CD4-positive, alpha-beta T cell (primary cell): ENCODE results near the gene NME8. TPM values are rescaled to one million over a fixed set of nuclear protein-coding genes. Genes with fewer than 3 reads are reported as not detected.

Experiments used
- ATAC-seq: fragments of 200-7000 bp; cut with Tn5 transposase; one replicate; pipeline ENCODE4 v1.10.0; 2022; ENCODE audit warnings: mild to moderate bottlenecking; ENCODE audit not compliant: poor library complexity
- CTCF ChIA-PET: fragments of 350-600 bp; sonication (Branson Sonifier 250); formaldehyde crosslinking; loops from one replicate; lab custom pipeline; 2021; ENCODE audit warnings: antibody characterized with exemption, inconsistent platforms; lab: Charles Lee
- POLR2A ChIA-PET: fragments of 350-600 bp; sonication (Branson Sonifier 250); formaldehyde crosslinking; loops from one replicate; lab custom pipeline; 2021; ENCODE audit warnings: antibody characterized with exemption, inconsistent platforms; lab: Charles Lee
- DNase-seq, 14 experiments: peaks; one replicate each; pipeline ENCODE4 v3.0.0-alpha.2; 2013 to 2020; ENCODE audit warnings: mixed read lengths in 2 of 14
- H3K27ac ChIP-seq, 2 donors: one replicate each; pipeline versions ENCODE4 v1.5.1 to v1.7.0; 2013; ENCODE audit warnings: low read length in 2 of 2, low read depth in 1 of 2, mild to moderate bottlenecking in 1 of 2
- H3K27me3 ChIP-seq, 2 experiments: 1 replicate in 1 of 2; 2 replicates in 1 of 2; pipeline versions ENCODE4 v1.6.1 to v1.7.0; 2013; ENCODE audit warnings: low read length in 2 of 2, control low read depth in 1 of 2, mild to moderate bottlenecking in 1 of 2, moderate library complexity in 1 of 2; ENCODE audit not compliant: insufficient read depth in 2 of 2, control insufficient read depth in 1 of 2
- H3K36me3 ChIP-seq: one replicate; pipeline ENCODE4 v1.6.1; 2013; ENCODE audit warnings: low read length, control low read depth; ENCODE audit not compliant: insufficient read depth
- H3K4me1 ChIP-seq: one replicate; pipeline ENCODE4 v1.6.1; 2013; ENCODE audit warnings: low read length, control low read depth; ENCODE audit not compliant: insufficient read depth
- H3K4me3 ChIP-seq: one replicate; pipeline ENCODE4 v1.5.1; 2013; ENCODE audit warnings: mild to moderate bottlenecking, low read length, moderate library complexity
- H3K9me3 ChIP-seq, 2 experiments: 1 replicate in 1 of 2; 2 replicates in 1 of 2; pipeline versions ENCODE4 v1.6.1 to v1.7.0; 2013; ENCODE audit warnings: low read length in 2 of 2, mild to moderate bottlenecking in 2 of 2, control low read depth in 1 of 2, moderate library complexity in 1 of 2; ENCODE audit not compliant: control insufficient read depth in 1 of 2, insufficient read depth in 1 of 2
- H3K27ac Mint-ChIP-seq: one replicate; pipeline ENCODE4 v1.8.0; 2020; ENCODE audit warnings: mixed read lengths
- H3K27me3 Mint-ChIP-seq: one replicate; pipeline ENCODE4 v1.8.0; 2021; ENCODE audit warnings: mixed read lengths
- H3K36me3 Mint-ChIP-seq: one replicate; pipeline ENCODE4 v1.8.0; 2021; ENCODE audit warnings: low read depth, mixed read lengths
- H3K4me1 Mint-ChIP-seq: one replicate; pipeline ENCODE4 v1.8.0; 2021; ENCODE audit warnings: low read depth, mixed read lengths
- H3K4me3 Mint-ChIP-seq: one replicate; pipeline ENCODE4 v1.8.0; 2020; ENCODE audit warnings: mild to moderate bottlenecking, mixed read lengths
- H3K9me3 Mint-ChIP-seq: one replicate; pipeline ENCODE4 v1.8.0; 2020; ENCODE audit warnings: mixed read lengths
- intact Hi-C, 2 experiments: fragments of 100-400 bp; cut with DNase I in 1 of 2; cut with micrococcal nuclease in 1 of 2; formaldehyde crosslinking; loops; one replicate each; pipeline versions ENCODE4 v1.15.1 to v1.9.0; 2023 to 2025; cut with DNase I, micrococcal nuclease
- total RNA-seq, 174 experiments: library from RNA in 2 of 174; stranded (reverse) in 2 of 174; gene quantifications; one replicate each; pipeline ENCODE4 v1.2.3 and lab custom pipeline; 2021 to 2026
- TF ChIP-seq, protein P1 (sequence below): fragments of 200-600 bp; IDR thresholded peaks from one replicate; pipeline ENCODE4 v1.8.0; 2022; ENCODE audit warnings: antibody characterized with exemption, mild to moderate bottlenecking

NME8 gene
- total RNA-seq, 2 experiments from 2014 or later = not detected

DNA sequence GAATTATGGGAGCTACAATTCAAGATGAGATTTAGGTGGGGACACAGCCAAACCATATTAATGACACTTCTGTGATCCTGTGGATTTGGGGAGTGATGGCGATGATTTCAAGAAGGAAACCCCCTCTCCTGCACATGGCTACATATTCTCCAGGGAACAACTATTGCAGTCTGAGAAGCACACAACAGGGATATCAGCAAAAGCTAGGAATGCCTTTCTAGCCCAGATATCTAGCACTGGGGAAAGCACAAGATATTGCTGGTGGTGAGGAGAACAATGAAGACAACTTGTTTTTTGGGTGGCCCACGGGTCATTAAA is 96.3 kb downstream of the NME8 start:
- Mint-ChIP-seq H3K4me3 (no peak overlapping the region), H3K36me3 (no peaks in the 10 kb centered on the region), H3K27ac (no peak overlapping the region), H3K4me1 (no peaks in the 10 kb centered on the region), H3K27me3 (no peaks in the 10 kb centered on the region), H3K9me3 (no peaks in the 10 kb centered on the region)
- intact Hi-C loops = no loop called here
- TF ChIP-seq, protein P1, sequence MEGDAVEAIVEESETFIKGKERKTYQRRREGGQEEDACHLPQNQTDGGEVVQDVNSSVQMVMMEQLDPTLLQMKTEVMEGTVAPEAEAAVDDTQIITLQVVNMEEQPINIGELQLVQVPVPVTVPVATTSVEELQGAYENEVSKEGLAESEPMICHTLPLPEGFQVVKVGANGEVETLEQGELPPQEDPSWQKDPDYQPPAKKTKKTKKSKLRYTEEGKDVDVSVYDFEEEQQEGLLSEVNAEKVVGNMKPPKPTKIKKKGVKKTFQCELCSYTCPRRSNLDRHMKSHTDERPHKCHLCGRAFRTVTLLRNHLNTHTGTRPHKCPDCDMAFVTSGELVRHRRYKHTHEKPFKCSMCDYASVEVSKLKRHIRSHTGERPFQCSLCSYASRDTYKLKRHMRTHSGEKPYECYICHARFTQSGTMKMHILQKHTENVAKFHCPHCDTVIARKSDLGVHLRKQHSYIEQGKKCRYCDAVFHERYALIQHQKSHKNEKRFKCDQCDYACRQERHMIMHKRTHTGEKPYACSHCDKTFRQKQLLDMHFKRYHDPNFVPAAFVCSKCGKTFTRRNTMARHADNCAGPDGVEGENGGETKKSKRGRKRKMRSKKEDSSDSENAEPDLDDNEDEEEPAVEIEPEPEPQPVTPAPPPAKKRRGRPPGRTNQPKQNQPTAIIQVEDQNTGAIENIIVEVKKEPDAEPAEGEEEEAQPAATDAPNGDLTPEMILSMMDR = no peak
- Histone ChIP-seq H3K27ac (no peak overlapping the region), H3K4me3 (no peak overlapping the region), H3K9me3 (peaks cover 0 to 3% of the 10 kb centered on the region in 2 experiments), H3K36me3 (no peaks in the 10 kb centered on the region), H3K4me1 (no peaks in the 10 kb centered on the region), H3K27me3 (no peaks in the 10 kb centered on the region)
- CTCF ChIA-PET = no interaction called here
- DNase-seq (no peak), ATAC-seq (no peak)
- POLR2A ChIA-PET = no interaction called here

DNA sequence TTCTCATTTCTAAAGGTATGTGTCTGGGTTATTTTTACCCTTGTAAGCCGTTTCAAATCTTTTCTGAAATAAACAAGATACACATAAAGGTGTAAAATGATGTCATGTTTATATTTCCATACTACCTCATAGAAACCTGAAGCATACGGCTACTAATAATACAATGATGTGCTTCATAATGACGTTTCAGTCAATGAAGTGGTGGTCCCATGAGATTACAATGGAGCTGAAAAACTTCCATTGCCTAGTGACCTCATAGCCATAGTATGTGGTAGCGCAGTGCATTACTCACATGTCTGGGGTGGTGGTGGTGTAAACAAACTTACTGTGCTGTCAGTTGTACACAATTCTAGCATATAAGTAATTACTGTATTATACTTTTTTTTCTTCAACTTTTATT is 96.9 kb downstream of the NME8 start:
- H3K27me3 ChIP-seq = no peaks in the 10 kb centered on the region
- no peak overlapping the region for H3K4me3 ChIP-seq
- Mint-ChIP-seq H3K4me1 (no peaks in the 10 kb centered on the region), H3K36me3 (no peaks in the 10 kb centered on the region), H3K4me3 (no peak overlapping the region), H3K27me3 (no peaks in the 10 kb centered on the region), H3K27ac (no peak overlapping the region), H3K9me3 (no peaks in the 10 kb centered on the region)
- H3K27ac ChIP-seq = no peak overlapping the region
- intact Hi-C loops = no loop called here
- POLR2A ChIA-PET = no interaction called here
- no peaks in the 10 kb centered on the region for H3K36me3 ChIP-seq
- ATAC-seq (no peak), DNase-seq (no peak)
- peaks cover 0 to 3% of the 10 kb centered on the region in 2 experiments for H3K9me3 ChIP-seq
- TF ChIP-seq, protein P1 = no peak
- H3K4me1 ChIP-seq = no peaks in the 10 kb centered on the region
- CTCF ChIA-PET = no interaction called here

DNA sequence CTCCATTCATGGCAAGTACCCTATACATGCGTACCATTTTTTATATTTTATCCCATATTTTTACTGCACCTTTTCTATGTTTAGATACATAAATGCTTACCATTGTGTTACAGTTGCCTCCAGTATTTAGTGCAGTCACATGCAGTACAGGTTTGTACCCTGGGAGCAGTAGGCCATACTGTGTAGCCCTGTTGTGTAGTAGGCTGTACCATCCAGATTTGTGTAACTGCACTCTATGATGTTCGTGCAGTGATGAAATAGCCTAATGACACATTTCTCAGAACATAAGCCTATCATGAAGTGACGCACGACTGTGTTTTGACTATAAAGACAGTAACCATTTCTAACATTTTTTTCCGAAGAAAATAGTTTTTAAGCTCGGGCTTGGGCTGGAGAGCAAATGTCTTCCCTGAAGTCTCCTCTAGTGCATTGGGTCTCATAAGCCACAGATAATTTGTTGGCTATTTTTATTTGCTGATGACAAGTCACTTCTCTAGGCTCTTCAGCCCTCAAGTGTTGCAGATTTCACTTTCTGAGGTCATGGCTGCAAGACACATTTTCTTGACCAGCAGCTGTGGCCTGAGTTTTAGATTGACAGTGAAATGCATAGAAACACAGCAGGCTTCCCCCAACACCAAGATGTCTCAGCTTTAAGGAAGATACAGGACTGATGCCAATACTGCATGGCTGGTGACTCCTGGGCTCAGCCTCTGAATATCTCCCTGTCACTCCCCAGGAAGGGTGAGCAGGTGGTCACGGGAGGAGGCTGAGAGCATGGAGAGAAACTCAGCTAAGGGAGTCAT is 98.9 kb downstream of the NME8 start:
- TF ChIP-seq, protein P1 = no peak
- Mint-ChIP-seq H3K27me3 (no peaks in the 10 kb centered on the region), H3K36me3 (no peaks in the 10 kb centered on the region), H3K4me3 (no peak overlapping the region), H3K9me3 (no peaks in the 10 kb centered on the region), H3K4me1 (no peaks in the 10 kb centered on the region), H3K27ac (no peak overlapping the region)
- H3K36me3 ChIP-seq = no peaks in the 10 kb centered on the region
- CTCF ChIA-PET = no interaction called here
- ATAC-seq (no peak), DNase-seq (no peak)
- peaks cover 0 to 3% of the 10 kb centered on the region in 2 experiments for H3K9me3 ChIP-seq
- H3K4me1 ChIP-seq = no peaks in the 10 kb centered on the region
- no peak overlapping the region for H3K4me3 ChIP-seq
- POLR2A ChIA-PET = no interaction called here
- no peaks in the 10 kb centered on the region for H3K27me3 ChIP-seq
- no peak overlapping the region for H3K27ac ChIP-seq
- intact Hi-C loops = no loop called here
